Measurements from ENCODE around the gene KCND3.

The KCND3 gene

GRCh38 chr1:111723091-111723806, 266.2 kb downstream of the KCND3 start:
- no peak for TF ChIP-seq Cebpa-rat (IDR thresholded peaks at IDR 0.05)
- no peaks in the 10 kb centered on the region for H3K9me3 ChIP-seq (replicated peaks in 1 of 11)
- peaks cover 0 to 16% (median 0%) of the 10 kb centered on the region in 11 experiments; a peak in 5 of 22 replicates for H3K36me3 ChIP-seq
- no peak overlapping the region for H3K4me3 ChIP-seq
- no peaks in the 10 kb centered on the region for H3K27me3 ChIP-seq
- H3K4me1 ChIP-seq = peaks cover 0 to 43% (median 15%) of the 10 kb centered on the region in 10 experiments; a peak in 13 of 20 replicates
- H3K9ac ChIP-seq = no peak overlapping the region
- H3K4me2 ChIP-seq = no peak overlapping the region
- peaks cover 0 to 6% (median 0%) of the 10 kb centered on the region in 11 experiments; a peak in 1 of 22 replicates for H4K20me1 ChIP-seq
- no peak overlapping the region for H3K27ac ChIP-seq

- H3K9me3 ChIP-seq (replicated peaks in 1 of 11) = no peaks in the 10 kb centered on the region
- TF ChIP-seq Cebpa-rat (IDR thresholded peaks at IDR 0.05) = no peak
- H3K27me3 ChIP-seq = no peaks in the 10 kb centered on the region
- peak overlapping the region in 1 of 11 experiments; percentile 1; a peak in 1 of 22 replicates for H3K9ac ChIP-seq
- H3K27ac ChIP-seq = peak overlapping the region in 3 of 11 experiments; percentile 9 to 17 (median 11); a peak in 1 of 22 replicates
- peaks cover 0 to 43% (median 15%) of the 10 kb centered on the region in 10 experiments; a peak in 13 of 20 replicates for H3K4me1 ChIP-seq
- H3K36me3 ChIP-seq = peaks cover 0 to 16% (median 11%) of the 10 kb centered on the region in 11 experiments; a peak in 16 of 22 replicates
- H4K20me1 ChIP-seq = peaks cover 0 to 6% (median 0%) of the 10 kb centered on the region in 11 experiments; a peak in 1 of 22 replicates
- H3K4me2 ChIP-seq = peak overlapping the region in 5 of 11 experiments; percentile 17 to 65 (median 55); a peak in 9 of 22 replicates
- H3K4me3 ChIP-seq = no peak overlapping the region
Observed at GRCh38 chr1:111720977-111721786, 268.3 kb downstream of the KCND3 start.
